ENCODE results near the gene ATF4.

ATF4 gene, protein sequence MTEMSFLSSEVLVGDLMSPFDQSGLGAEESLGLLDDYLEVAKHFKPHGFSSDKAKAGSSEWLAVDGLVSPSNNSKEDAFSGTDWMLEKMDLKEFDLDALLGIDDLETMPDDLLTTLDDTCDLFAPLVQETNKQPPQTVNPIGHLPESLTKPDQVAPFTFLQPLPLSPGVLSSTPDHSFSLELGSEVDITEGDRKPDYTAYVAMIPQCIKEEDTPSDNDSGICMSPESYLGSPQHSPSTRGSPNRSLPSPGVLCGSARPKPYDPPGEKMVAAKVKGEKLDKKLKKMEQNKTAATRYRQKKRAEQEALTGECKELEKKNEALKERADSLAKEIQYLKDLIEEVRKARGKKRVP

DNA sequence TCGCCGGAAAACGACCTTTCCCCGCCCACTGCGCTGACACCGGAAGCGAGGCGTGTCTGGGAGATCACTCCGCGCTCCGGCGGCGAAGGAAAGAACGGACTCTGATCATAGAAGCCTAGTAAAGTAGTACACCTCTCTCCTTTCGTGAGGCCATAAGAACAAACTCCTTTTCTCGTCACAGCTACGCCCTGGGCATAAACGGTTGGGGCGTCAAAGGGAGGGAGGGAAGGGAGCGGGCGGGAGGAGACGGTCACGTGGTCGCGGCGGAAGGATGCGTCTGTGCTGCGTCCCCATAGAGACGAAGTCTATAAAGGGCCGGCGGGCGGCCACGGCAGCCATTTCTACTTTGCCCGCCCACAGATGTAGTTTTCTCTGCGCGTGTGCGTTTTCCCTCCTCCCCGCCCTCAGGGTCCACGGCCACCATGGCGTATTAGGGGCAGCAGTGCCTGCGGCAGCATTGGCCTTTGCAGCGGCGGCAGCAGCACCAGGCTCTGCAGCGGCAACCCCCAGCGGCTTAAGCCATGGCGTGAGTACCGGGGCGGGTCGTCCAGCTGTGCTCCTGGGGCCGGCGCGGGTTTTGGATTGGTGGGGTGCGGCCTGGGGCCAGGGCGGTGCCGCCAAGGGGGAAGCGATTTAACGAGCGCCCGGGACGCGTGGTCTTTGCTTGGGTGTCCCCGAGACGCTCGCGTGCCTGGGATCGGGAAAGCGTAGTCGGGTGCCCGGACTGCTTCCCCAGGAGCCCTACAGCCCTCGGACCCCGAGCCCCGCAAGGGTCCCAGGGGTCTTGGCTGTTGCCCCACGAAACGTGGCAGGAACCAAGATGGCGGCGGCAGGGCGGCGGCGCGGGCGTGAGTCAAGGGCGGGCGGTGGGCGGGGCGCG is at the start of gene ATF4:
Gene ATF4, plus strand, starts transcription at position 337 of the 880 bp plus-strand sequence. CDS start 884 bp downstream, outside the sequence.
- no peak for DNase-seq

DNA sequence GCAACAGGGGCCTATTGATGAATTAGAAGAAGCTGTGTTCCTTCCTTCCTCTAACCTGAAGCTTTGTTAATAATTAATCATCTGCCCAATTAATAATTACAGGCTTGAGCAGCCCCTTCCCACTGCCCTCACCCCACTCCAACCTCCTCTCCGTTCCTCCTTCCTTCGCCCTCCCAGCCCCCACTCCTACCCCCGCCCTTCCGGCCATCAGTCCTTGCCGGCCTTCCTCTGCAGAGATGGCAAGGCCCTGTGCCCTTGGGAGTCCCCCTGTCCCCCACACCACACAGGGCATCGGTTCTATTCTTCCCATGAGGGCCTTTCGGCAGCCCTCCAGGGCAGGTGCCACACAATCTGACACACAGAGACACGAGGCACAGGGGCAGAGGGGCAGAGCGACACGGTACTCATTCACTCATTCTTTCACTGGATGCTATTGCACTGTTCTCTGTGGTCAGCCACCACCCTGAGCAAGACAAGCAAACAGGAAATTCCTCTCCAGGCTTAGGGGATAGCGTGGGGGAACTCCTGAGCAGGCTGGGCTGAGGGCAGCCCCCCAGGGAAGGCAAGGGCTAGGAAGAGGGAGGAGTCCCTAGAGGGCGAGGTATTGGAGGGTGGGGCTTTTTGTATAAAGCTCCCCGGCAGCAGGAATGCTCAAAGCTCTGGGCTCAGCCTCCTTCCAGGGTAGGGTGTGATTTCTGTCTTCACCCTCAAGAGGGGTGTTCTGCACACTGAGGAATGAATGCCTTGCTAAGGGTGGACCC is 48.8 kb upstream of the ATF4 start:
- DNase-seq = no peak

GRCh38 chr22:39472570-39473556 is 47.5 kb upstream of the ATF4 start:
- DNase-seq = no peak

- no peak for DNase-seq
Observed at GRCh38 chr22:39473851-39474250, 46.5 kb upstream of the ATF4 start.

DNA sequence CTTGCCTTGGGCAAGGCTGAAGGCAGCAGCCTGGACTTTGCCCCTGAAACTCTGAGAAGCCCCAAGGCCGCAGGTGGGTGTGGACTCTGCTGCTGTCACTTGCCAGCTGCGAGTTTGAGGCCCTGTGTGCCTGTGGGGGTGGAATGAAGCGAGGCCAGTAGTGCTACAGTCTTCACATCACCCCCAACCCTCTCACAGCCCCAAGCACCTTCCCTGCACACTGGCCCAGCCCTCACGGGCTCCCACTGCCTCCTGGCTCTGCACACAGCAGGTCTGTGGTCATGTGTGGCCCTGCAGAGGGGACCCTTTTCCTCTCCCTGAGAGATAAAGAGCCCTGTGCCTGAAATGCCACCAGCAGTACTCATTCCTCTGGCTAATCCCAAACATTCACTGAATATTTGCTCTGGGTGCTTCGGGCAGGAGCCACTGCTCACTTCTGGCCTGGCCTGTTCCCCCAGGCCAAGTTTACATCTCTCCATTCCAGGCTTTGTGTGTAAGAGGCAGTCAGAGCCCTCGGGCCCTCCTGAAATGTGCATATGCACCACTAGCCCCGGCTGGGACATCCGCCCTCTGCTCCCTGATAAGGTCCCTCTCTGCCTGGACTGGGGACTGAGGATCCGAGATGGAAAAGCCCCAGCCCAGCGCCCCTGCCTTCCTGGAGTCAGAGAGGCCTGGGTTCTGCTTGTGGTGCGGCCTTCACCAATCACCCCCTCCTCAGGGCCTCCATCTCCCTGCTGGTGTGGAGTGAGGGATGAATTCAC is 45.8 kb upstream of the ATF4 start:
- no peak for DNase-seq

GRCh38 chr22:39475337-39475736 is 45.0 kb upstream of the ATF4 start:
- DNase-seq = no peak

DNA sequence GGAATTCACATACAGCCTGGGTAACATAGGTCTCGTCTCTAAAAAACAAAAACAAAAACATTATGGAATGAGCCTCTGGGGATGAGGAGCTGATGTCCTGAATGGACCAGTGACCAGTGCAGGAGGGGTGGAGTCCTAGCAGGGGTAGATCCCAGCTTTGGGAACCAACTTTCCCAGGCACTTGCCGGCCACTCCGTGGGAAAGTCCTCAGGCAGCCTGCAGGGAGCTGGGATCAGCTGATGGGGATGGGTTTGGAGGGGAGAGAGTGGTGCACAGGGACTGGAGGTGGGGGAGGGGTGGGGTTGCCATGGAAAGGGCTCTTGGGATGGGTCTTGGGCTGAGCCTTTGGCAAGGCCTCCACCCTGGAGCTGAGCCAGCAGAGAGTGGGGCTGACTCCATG is 44.5 kb upstream of the ATF4 start:
- DNase-seq = no peak

DNA sequence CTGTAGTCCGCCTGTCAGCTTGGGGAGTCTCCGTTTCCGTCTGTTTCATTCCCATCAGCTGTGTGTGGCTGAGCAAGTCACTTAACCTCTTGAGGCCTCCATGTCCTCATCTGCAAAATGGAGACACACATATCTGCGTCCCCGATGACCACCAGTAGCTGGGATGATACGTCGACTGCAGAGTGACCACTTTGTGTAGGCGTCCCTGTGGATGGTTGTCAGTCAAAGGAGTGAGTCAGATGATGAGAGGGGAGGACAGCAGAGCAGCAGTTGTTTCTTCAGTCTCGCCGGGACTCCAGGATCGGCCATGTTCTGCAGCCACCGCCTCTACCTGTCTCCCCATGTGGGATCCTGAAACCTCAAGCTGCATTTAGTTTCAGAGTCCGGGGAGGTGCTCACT is 43.7 kb upstream of the ATF4 start:
- DNase-seq = no peak

GRCh38 chr22:39477542-39477941 is 42.8 kb upstream of the ATF4 start:
- no peak for DNase-seq

DNA sequence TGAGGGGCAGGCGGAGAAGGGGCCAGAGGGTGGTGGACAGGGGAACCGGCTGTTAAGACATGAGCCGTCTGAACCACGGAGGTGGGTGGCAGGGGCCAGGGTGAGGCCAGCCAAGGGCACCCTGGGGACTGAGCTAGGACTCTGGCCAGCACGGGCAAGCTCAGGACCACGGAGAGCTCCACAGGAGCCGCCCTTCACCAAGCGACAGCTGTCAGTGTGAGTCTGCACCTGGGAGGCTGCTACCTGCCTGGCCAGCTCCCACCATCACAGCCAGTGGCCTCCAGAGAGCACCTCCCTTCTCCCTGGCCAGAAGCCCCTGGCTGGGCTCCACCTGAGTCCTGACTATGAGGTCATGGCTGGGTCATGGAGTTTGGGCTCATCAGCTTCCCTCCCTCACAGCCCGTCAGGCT is 41.9 kb upstream of the ATF4 start:
- no peak for DNase-seq

- DNase-seq = no peak
Observed at GRCh38 chr22:39479254-39479653, 41.1 kb upstream of the ATF4 start.

DNA sequence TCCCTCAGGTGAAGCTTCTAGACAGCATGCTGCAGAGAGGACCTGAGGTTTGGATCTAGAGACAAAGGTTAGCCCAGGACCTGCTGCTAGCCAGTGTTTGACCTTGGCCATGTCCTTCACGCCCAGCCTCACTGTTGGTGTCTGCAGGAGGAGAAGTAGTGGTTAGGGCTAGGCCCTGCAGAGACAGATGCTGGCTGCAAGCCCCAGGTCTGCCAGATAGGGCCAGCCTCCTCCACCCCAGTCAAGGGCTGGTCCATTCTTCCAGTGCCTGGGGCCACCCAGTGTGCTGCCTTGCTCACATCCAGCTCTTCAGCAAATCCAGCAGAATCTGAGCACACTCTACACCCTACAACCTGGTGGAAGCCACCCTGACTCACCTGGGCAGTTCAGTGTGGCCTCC is 39.8 kb upstream of the ATF4 start:
- no peak for DNase-seq

DNA sequence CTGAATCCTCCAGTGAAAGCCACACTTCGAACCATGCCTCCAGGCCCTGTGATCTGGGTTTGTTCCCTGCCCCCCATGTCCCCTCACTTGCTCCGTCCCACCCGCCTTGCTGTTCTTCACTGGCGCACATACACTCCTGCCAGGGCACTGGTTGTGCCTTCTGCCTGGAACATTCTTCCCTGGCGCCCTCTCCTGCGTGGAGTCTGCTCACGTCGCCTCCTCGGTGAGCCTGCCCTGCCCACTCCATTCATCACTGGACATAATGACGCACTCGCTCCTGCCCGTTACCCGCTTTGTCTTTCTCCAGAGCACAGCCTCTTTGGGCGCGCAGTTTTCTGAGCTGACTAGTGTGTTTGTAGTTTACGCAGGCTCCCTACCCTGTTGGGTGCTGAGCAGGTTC is 39.3 kb upstream of the ATF4 start:
- DNase-seq = no peak

DNA sequence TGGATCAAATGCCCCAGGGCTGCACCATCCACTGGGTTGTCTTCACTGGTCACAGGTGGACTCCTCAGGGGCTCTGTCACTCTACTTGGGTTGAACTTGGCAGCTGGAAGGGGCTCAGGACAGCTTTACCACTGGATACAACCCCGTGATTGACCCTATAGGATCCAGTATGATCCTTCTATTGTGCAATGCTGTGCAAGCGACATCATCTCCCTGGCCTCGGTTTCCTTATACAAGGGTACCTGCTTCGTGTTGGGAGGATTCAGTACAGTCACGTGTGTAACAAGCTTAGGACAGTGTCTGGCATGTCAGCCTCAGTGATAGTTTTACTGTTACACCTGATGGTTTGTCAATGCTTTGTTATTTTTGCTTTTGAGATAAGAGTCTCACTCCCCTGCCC is 38.8 kb upstream of the ATF4 start:
- no peak for DNase-seq

DNA sequence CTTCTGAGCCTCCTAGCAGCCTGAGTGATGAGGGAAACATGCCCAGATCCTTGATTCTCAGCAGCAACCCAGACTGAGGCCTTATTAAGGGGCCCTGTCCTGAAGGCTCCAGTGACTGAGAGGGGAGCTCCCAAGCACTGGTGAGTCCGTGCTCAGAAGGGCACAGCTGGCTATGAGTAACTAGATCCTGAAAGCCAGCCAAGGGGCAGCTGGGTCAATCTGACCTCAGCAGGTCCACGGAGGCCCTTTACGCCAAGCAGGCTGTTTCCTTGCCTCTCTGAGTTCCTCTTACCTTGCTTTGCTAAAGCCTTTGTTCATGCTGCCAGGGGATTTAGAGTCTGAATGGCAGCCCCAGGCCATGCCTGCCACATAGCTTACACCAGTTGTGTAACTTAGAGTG is 37.6 kb upstream of the ATF4 start:
- no peak for DNase-seq

DNA sequence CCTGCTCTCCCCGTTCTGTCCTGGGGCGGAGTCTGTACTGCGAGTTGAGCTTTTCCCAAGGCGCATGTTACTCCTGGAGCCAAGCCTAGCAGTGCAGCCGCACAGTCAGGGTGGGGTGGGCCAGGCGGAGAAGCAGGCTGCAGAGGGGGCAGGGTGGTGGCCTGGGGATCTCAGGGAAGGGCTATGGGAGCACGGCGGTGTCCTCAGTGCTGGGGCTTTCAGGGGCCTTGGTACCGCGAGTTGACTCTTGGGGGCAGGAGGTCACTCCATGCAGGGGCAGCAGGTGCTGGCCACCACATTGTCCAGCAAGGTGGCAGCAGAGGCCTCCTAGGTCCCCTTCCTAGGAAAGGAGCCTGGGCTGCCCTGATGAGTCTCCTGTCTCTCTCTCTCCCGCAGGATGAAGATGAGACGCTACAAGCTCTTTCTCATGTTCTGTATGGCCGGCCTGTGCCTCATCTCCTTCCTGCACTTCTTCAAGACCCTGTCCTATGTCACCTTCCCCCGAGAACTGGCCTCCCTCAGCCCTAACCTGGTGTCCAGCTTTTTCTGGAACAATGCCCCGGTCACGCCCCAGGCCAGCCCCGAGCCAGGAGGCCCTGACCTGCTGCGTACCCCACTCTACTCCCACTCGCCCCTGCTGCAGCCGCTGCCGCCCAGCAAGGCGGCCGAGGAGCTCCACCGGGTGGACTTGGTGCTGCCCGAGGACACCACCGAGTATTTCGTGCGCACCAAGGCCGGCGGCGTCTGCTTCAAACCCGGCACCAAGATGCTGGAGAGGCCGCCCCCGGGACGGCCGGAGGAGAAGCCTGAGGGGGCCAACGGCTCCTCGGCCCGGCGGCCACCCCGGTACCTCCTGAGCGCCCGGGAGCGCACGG is 33.2 kb upstream of the ATF4 start:
- DNase-seq = no peak

GRCh38 chr22:39487826-39488520 is 32.4 kb upstream of the ATF4 start:
- DNase-seq = no peak

DNA sequence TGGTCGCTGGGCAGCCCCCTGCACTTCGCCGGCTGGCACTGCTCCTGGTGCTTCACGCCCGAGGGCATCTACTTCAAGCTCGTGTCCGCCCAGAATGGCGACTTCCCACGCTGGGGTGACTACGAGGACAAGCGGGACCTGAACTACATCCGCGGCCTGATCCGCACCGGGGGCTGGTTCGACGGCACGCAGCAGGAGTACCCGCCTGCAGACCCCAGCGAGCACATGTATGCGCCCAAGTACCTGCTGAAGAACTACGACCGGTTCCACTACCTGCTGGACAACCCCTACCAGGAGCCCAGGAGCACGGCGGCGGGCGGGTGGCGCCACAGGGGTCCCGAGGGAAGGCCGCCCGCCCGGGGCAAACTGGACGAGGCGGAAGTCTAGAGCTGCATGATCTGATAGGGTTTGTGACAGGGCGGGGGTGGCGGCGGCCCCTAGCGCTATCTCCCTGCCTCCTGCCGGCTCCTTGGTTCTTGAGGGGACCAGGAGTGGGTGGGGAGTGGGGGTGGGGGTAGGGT is 31.7 kb upstream of the ATF4 start:
- no peak for DNase-seq

Measured in NCI-H446 treated with DMSO at 0.1 percent for 48 hours (cell line).